Measurements from ENCODE around the gene CALN1.
"Not testable (repeated sequence)": the region's sequence is repeated elsewhere in the genome, so short reads cannot be mapped to it uniquely, and the experiment has no call there.

CALN1 gene

GRCh38 chr7:72267291-72267800 lies 144.8 kb downstream of the CALN1 start:
- no peak for DNase-seq (ENCODE audit: low spot score)

DNA sequence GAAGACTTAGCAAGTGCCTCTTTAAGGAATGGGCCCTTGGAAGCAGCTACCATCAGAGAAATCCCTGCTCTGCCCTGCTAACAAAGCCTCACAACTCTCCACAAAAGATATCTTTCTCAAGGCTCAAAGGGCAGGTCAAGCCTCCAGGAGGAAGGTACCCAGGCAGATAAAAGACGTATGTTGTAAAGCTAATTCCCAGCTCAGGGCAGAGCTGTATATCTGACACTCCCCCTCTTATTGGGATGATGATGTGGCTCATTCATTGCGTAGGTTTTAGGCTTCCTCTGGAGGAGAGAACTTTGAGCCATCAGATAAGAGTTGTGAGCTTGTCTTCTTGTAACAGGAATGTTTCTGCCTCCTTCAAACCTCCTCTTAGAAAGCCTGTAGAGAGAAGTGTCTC lies 145.4 kb downstream of the CALN1 start:
- DNase-seq (ENCODE audit: low spot score): no peak

DNA sequence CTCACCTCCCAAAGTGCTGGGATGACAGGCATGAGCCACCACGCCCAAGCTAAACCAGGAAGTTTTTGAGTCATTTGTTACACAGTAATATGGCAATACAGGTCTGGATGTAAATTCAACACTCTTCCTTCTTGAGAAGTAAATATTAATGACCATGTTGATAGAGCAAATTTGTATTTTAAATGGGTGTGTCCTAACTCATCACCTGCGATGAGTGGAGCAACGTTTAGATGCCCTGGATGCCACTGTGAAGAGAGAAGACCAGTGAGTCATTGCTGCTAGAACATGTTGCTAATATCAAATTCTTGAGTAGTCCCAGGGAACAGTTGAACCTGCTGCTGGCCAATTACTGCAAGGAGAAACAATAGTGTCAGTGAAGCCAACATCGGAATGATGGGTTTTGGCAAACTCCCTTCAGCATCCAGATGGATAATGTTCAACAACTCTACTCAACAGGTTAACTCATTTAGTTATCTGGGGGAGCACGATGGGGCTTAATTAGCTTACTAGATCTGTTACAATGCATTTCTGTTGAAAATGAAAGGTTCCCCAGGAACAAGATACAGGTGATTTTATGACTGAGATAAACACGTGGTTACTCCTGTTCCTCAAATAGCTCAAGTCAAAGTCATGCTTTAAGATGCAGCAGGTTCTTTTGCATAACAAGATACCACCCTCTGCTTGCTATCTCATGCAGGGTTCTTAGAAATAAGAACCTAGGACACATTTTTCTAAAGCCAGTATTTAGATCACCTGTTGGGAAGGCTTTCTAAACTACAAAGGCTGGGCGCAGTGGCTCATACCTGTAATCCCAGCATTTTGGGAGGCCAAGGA lies 146.8 kb downstream of the CALN1 start:
- DNase-seq (ENCODE audit: low spot score): no peak

DNA sequence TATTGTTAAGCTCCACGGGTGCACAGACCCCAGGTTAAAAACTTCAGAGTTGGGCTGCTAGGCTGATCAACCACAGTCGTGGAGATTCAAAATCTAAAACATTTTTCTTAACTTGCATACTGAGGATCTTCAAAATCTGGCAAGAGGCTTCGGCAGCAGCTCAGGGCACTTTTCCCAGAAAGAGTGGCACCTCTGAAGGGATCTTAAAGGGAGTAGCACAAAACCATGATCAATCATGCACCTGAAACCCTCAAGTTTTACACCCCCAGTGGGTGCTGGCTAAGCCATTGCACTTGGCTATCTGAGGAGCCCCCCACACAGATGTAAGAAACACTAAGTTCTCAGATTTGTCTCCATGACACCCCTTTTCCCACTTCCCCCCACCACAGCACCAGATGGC lies 151.7 kb downstream of the CALN1 start:
- DNase-seq (ENCODE audit: low spot score): no peak

- no peak for DNase-seq (ENCODE audit: low spot score)
Measured at GRCh38 chr7:72258074-72258473, 154.1 kb downstream of the CALN1 start.

DNA sequence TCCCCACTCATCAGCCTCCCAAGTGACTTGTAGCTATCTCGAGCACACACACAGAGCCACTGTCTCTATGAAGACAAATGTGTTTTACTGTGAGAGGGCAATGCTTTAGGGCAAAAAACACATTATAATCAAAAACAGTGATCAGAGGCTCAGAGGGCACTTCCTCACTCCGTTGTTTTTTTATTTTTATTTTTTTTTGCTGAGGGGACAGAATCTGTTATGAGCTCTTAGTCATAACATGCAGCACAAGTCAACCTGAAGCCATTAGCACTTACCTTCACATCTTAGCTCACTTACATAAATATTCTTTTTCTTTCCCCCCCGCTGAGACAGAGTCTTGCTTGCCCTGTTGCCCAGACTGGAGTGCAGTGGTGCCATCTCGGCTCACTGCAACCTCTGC lies 157.7 kb downstream of the CALN1 start:
- DNase-seq (ENCODE audit: low spot score): no peak

DNA sequence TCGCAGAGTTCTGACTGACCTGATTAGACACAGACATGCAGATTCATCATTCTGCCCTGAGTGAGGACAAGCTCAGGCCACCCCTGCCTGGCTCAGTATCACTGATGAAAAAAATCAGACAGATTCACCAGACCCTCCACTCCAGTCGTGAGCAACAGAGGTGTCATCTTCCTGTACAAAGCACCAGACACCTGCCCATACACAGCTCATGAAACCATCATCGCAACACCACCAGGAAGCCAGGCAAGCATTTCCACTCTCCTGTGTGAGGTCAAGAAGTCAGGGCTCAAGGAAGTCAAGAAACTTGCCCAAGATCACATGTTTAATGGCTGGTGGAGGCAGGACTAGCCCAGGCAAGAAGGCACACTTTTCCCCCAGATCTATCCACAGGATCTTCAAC lies 163.0 kb downstream of the CALN1 start:
- DNase-seq (ENCODE audit: low spot score): no peak

- no peak for DNase-seq (ENCODE audit: low spot score)
Measured at GRCh38 chr7:72244826-72245398, 167.2 kb downstream of the CALN1 start.

GRCh38 chr7:72243329-72243728 lies 168.8 kb downstream of the CALN1 start:
- no peak for DNase-seq (ENCODE audit: low spot score)

DNA sequence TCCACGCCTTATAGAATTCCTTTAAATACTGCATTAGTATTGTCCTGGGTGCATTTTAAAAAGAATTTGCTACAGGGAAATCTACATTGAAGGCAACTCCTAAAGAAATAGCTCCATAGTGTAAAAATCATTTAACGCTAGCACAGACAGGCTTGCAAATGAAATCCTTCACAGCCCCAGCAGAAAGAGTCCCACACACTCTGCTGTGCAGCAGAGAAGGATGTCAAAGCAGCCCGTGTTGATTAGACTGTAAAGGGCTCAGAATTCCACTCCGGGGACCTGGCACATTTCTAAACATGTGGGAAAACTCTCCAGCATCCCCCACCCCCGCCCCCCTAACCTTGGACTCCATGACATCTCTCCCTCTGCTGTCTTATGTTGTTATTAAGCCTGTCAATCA lies 176.8 kb downstream of the CALN1 start:
- no peak for DNase-seq (ENCODE audit: low spot score)

- no peak for DNase-seq (ENCODE audit: low spot score)
Measured at GRCh38 chr7:72234086-72234485, 178.1 kb downstream of the CALN1 start.

GRCh38 chr7:72230281-72230680 lies 181.9 kb downstream of the CALN1 start:
- DNase-seq (ENCODE audit: low spot score): no peak

DNA sequence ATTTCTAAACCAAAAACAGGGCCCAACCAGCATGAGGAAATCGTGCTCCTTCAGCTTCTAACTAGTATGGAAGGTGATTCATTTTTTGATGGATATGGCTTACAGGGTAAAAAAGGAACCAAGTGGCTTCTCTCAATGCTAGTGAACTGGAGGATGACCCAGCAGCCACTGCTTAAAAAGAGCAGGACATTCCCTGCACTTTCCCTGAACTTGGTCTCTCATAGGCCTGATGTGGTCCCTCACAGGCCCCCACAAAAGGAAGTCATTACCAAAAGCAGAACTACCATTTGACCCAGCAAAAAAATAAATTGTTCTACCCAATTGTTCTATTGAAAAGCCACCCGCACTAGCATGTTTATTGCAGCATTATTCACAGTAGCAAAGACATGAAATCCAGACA lies 188.8 kb downstream of the CALN1 start:
- DNase-seq (ENCODE audit: low spot score): no peak

DNA sequence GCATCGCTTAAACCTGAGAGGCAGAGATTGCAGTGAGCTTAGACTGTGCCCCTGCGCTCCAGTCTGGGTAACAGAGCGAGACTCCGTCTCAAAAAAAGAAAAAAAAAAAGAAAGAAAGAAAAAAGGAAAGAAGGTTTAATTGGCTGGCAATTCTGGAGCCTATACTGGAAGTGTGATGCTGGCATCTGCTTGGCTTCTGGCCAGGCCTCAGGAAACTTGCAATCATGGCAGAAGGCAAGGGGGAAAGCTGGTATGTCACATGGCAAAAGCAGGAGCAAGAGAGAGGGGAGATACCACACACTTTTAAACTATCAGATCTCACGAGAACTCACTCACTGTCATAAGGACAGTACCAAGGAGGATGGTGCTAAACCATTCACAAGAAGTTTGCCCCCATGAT lies 190.0 kb downstream of the CALN1 start:
- no peak for DNase-seq (ENCODE audit: low spot score)

- DNase-seq (ENCODE audit: low spot score): no peak
Measured at GRCh38 chr7:72219500-72219899, 192.6 kb downstream of the CALN1 start.

GRCh38 chr7:72217151-72217550 lies 195.0 kb downstream of the CALN1 start:
- no peak for DNase-seq (ENCODE audit: low spot score)

GRCh38 chr7:72213769-72214168 lies 198.4 kb downstream of the CALN1 start:
- DNase-seq (ENCODE audit: low spot score): no peak

- DNase-seq (ENCODE audit: low spot score): no peak
Measured at GRCh38 chr7:72213081-72213480, 199.1 kb downstream of the CALN1 start.

- DNase-seq (ENCODE audit: low spot score): no peak
Measured at GRCh38 chr7:72211175-72211574, 201.0 kb downstream of the CALN1 start.

DNA sequence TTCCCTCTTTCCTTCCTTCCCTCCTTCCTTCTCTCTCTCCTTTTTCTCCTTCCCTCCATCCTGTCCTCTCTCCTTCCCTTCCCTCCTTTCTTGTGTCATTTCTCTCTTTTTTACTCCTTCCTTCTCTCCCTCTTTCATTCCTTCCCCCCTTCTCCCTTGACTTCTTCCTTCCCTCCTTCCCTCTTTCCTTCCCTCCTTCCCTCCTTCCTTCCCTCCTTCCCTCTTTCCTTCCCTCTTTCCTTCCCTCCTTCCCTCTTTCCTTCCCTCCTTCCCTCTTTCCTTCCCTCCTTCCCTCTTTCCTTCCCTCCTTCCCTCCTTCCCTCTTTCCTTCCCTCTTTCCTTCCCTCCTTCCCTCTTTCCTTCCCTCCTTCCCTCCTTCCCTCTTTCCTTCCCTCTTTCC lies 203.1 kb downstream of the CALN1 start:
- not testable (repeated sequence) for DNase-seq (ENCODE audit: low spot score)

DNA sequence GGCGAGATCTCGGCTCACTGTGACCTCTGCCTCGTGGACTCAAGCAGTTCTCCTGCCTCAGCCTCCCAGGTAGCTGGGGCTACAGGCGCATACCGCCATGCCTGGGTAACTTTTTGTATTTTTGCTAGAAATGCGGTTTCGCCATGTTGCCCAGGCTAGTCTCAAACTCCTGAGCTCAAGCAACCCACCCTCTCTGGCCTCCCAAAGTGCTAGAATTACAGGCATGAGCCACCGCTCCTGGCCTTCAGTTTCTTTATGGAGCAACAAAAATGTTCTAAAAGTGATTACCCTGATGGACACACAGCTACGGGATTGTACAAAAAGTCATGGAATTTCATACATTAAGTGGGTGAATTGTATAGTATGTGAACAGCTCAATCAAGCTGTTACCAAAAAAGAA lies 216.0 kb downstream of the CALN1 start:
- no peak for DNase-seq (ENCODE audit: low spot score)

GRCh38 chr7:72190919-72191318 lies 221.2 kb downstream of the CALN1 start:
- no peak for DNase-seq (ENCODE audit: low spot score)

DNA sequence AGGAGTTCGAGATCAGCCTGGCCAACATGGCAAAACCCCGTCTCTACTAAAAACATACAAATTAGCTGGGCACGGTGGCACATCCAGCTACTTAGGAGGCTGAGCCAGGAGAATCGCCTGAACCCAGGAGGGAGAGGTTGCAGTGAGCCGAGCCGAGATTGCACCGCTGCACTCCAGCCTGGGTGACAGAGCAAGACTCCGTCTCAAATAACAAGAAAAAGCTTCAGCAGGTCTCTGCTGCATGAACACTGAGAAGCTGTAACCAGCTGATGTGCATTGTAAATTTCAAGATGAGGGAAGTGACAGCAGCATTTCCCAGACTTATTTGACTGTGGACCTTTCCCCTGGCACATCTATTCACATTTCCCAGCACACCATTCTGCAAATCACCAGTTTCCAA lies 222.0 kb downstream of the CALN1 start:
- DNase-seq (ENCODE audit: low spot score): no peak

GRCh38 chr7:72187179-72187578 lies 225.0 kb downstream of the CALN1 start:
- DNase-seq (ENCODE audit: low spot score): no peak
